Neural progenitor cell (in vitro differentiated cells): Measurements from ENCODE around the gene TENM3.

Experiments
- EZH2 ChIP-seq: fragments of 200-600 bp; sonication (generic); IDR thresholded peaks from 2 replicates; pipeline ENCODE4 v1.6.1; 2017; ENCODE audit warnings: antibody characterized with exemption, mild to moderate bottlenecking, moderate library complexity
- TF ChIP-seq, protein P1 (sequence below): fragments of 200-600 bp; sonication (generic); IDR thresholded peaks from 2 replicates; pipeline ENCODE4 v1.5.1; 2017; ENCODE audit warnings: antibody characterized with exemption, mild to moderate bottlenecking

DNA sequence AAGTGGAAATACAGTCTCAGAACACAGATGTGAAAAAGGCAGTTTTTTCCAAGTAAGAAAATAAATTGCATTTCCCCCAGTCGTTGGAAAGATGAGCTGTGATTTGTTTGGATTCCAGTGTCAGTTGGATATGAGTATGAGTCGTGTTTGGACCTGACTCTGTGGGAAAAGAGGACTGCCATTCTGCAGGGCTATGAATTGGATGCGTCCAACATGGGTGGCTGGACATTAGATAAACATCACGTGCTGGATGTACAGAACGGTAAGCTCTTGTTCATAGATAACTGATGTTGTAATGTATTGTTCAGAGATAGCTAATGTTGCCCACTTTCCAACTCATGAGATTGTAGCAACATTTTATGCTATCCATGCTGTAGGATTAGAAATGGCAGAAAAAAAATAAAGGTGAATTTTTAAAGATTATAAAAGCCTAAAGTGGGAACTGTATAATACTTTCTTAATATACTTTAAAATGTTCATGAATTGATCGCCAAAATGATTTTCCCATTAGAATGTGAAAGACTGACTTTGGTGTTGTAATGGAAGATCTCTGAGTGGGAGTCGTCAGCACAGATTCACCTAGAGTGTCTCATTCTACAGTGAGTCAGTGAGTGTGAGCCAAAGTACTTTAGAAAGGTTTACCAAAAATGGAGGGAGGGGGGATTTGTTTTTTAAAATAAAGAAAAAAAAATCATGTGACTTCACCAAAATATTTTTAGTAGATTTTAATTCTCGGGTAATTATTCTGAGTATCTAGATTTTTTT is 495.3 kb downstream of the TENM3 start:
- TF ChIP-seq, protein P1, sequence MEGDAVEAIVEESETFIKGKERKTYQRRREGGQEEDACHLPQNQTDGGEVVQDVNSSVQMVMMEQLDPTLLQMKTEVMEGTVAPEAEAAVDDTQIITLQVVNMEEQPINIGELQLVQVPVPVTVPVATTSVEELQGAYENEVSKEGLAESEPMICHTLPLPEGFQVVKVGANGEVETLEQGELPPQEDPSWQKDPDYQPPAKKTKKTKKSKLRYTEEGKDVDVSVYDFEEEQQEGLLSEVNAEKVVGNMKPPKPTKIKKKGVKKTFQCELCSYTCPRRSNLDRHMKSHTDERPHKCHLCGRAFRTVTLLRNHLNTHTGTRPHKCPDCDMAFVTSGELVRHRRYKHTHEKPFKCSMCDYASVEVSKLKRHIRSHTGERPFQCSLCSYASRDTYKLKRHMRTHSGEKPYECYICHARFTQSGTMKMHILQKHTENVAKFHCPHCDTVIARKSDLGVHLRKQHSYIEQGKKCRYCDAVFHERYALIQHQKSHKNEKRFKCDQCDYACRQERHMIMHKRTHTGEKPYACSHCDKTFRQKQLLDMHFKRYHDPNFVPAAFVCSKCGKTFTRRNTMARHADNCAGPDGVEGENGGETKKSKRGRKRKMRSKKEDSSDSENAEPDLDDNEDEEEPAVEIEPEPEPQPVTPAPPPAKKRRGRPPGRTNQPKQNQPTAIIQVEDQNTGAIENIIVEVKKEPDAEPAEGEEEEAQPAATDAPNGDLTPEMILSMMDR: no peak
- TF ChIP-seq EZH2: no peak
